GM18498 (cell line): ENCODE measurements around the gene CES1.
"Not testable (repeated sequence)": the region's sequence is repeated elsewhere in the genome, so short reads cannot be mapped to it uniquely, and the experiment has no call there.

Source experiments
- ATAC-seq: cut with Tn5 transposase; IDR thresholded peaks from one replicate; pipeline ENCODE4 v1.9.1; 2021; ENCODE audit warnings: mild to moderate bottlenecking, moderate library complexity; ENCODE audit not compliant: unreplicated experiment

CES1 gene

GRCh38 chr16:55792934-55793374 lies 39.9 kb downstream of the CES1 start:
- ATAC-seq, result not testable (repeated sequence)

- ATAC-seq, result not testable (repeated sequence)
Observed at GRCh38 chr16:55791512-55791911, 41.4 kb downstream of the CES1 start.

DNA sequence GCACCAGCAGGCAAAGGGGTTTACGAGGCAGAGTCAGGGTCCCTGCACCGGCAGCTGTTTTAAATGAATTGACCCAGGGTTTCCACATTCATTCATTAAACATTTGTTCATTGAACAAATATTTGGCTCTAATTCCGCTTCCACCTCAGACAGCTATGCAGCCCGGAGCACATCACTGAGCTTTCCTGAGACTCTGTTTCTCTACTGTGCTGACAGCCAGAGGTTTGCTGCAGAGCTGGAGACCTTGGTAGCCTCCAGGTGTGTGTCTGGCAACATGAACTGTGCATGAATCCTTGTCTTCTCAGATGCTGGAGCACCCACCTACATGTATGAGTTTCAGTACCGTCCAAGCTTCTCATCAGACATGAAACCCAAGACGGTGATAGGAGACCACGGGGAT lies 42.7 kb downstream of the CES1 start:
- ATAC-seq, result not testable (repeated sequence)

GRCh38 chr16:55782793-55783091 lies 50.2 kb downstream of the CES1 start:
- not testable (repeated sequence) for ATAC-seq

DNA sequence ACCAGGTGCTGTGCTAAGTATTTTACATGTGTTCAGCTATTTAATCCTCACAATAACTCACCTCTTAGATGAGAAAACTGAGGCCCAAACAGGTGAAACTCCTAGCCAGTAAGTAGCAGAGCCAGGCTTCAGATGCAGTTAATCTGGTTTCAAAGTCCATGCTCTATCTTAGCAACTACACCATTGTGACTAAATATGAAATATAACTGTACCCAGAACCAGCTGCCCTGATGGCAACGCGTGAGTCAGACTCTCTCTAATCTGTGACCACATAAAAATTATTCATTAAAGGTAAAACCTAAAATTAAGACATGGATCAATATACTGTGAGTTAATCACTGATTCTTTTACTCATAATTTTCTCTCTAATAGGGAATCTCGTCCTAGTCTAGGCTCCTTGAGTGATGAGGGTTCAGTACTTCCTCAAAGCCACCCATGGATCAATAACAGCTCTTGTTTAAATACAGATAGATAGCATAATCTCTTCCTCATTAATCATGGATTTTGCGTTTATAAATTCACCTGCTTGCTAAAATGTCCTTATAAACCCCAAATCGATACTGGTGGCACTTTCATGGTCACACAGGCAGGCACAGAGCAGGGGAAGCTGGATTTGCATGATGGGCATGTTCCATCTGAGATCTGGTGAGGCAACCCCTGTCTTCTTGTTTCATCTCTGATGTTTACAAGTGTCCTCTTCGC lies 50.7 kb downstream of the CES1 start:
- ATAC-seq, result not testable (repeated sequence)

DNA sequence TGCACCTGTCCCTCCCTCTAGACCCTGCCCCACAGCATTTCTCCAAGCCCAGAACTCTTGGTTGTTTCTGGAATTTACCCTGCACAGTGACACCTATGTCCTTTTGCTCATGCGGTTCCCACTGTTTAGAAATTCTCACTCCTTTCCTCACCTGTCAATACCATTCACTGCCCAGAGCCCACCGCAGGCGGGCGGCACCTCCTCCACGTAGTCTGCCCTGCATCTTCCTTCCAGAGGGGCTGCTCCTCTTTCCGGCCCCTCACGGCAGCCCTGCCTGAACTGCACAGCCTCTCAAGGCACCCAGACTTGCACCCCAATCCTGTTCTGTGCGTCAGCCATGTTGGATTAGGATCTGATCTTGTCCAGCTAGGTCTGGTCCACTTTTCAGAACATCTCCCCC lies 51.4 kb downstream of the CES1 start:
- ATAC-seq, result not testable (repeated sequence)

- not testable (repeated sequence) for ATAC-seq
Observed at GRCh38 chr16:55780095-55780407, 52.8 kb downstream of the CES1 start.

DNA sequence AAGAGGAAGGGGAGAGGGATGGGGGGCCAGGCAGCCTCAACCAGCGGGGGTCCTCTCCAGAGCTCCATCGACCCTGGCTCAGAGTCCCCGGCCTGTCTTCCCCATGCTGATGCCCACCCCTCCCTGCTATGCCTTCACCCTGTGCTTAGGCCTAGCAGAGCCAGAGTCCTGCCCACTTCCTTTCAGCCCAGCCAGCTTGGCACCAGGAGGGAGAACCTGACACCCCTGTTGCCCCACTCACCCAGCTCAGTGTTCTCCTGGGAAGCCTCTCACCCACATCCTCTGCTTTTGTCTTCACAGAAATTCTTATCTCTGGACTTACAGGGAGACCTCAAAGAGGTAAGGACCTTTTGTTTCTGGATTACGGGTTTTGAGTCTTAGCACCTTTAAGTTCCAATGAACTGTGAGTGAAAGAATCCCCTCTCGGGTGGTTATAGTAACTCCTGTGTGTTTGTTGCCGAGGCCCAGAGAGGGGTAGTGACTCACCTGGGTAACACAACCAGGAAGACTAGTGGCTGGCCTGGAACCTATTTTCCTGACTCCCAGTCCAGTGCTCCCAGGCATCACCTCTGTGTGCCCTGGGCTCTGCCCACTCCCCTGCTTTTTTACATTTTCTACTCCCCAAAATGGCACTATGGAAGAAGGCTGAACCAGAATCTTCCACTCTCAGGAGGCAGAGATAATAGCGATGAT lies 53.3 kb downstream of the CES1 start:
- ATAC-seq, result no peak

- ATAC-seq, result no peak
Observed at GRCh38 chr16:55778757-55779156, 54.1 kb downstream of the CES1 start.

GRCh38 chr16:55775857-55776256 lies 57.0 kb downstream of the CES1 start:
- ATAC-seq, result no peak

GRCh38 chr16:55773859-55774549 lies 58.9 kb downstream of the CES1 start:
- no peak for ATAC-seq

DNA sequence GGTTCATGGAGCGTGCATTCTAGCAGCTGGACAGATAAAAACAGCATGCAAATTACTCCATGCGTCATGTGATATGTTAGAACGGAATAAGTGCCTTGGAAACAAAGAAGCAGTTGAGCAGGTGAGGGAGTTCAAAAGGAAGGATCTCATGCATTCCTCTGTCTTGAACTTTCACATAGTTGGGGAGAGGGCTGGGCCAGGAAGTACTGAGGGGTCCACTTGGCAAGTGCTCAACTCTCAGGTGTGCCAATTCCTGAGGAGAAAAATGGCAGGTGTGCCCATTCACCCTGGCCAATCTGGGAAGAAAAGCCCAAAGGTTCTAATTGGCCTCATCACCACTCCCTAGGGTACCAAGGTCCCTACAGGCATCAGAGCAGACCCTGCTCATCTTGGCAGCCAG lies 67.7 kb downstream of the CES1 start:
- no peak for ATAC-seq

DNA sequence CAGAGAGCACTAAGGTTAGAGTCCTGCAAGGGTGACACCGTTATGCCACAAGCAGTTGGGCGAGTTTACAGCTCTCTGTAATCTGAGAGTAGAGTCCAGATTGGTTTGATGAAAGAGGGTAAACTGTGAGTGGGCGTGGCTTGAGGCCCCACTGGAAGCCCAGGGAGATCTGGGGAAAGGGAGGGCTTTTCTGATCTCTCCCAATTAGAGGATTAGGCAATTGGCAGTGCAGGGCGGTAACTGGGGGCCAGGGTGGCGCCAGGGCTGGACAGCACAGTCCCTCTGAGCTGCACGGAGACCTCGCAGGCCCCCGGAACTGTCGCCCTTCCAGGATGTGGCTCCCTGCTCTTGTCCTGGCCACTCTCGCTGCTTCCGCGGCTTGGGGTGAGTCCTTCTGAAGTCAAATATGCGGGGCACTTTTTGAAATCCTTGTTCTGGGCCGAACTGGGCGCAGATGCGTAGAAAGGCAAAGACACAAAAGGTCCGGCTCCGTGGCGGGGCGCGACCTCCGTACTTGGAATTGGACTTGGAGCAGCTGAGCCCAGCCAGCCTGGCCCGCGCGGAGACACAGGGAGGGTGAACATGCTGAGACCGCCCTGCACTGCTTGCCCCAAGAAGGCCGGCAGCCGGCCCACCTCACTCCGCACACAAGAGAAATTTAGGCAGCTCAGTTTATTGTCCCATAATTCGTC lies 72.4 kb downstream of the CES1 start:
- ATAC-seq, result no peak

DNA sequence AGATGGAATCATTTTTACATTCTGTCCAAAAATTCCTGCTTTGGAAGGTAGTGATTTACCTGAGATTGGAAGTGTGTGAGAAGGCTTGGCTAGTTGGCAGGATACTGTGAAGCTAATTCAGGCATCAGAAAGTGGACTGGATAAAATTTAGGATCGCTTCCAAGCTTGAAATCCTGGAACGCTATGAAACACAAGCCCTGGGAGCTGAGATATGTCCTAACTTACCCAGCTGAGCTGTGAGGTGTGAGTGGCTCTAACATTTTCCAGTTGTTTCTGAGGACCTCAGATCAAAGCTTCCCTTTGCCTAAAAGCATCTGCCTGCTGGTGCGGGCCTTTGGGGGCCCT lies 73.0 kb downstream of the CES1 start:
- not testable (repeated sequence) for ATAC-seq

GRCh38 chr16:55757595-55758527 lies 75.0 kb downstream of the CES1 start:
- not testable (repeated sequence) for ATAC-seq

DNA sequence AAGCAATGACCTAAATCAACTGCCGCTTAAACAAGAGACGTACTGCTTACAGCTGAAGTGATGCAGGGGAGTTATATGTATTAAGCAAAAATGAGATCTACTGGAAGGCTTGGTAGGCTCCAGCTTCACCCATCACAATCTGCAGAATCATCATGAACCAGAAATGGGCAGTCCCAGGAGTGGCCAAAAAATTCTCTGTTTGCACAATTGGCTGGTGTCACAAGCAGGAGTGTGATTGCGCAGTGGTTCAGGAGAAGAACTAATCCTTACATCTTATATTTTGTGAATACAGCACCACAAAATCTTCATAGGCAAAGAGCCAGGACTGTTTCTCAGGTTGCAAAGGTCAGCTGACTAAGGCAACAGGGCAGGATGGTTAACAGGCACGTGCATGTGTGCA lies 75.9 kb downstream of the CES1 start:
- no peak for ATAC-seq

- ATAC-seq, result no peak
Observed at GRCh38 chr16:55754056-55754455, 78.8 kb downstream of the CES1 start.

DNA sequence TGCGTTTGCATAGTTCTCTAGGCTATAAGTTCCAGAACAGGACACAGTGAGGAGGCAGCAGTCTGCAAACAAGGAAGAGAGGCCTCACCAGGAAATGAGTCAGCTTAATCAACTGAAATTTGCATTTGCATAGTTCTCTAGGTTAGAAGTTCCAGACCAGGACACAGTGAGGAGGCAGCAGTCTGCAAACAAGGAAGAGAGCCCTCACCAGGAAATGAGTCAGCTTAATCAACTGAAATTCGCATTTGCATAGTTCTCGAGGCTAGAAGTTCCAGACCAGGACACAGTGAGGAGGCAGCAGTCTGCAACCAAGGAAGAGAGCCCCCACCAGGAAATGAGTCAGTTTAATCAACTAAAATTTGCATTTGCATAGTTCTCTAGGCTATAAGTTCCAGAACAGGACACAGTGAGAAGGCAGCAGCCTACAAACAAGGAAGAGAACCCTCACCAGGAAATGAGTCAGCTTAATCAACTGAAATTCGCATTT lies 79.7 kb downstream of the CES1 start:
- ATAC-seq, result not testable (repeated sequence)
